ENCODE measurements around the gene TIMM22.

- peak; percentile 65 for TF ChIP-seq CTCF (IDR thresholded peaks at IDR 0.05; ENCODE audit: low read length)
- TF ChIP-seq EZH2 (optimal IDR thresholded peaks at IDR 0.05; ENCODE audit: low read depth, low read length) = no peak
- TF ChIP-seq EZH2phosphoT487 (IDR thresholded peaks at IDR 0.05; ENCODE audit: low read length) = no peak
Measured at GRCh38 chr17:980406-981291, 16.3 kb upstream of the TIMM22 start.

Data from MM.1S (cell line).